Heart right ventricle (tissue), 16 donors: Measurements from ENCODE around the gene DGKB. TPM values are rescaled to one million over a fixed set of nuclear protein-coding genes. Genes with fewer than 3 reads are reported as not detected.

ENCODE experiments used
- ATAC-seq, 8 donors: fragments of 200-7000 bp; cut with Tn5 transposase; one replicate each; pipeline ENCODE4 v1.9.1; 2020; ENCODE audit warnings: mild to moderate bottlenecking in 8 of 8, moderate library complexity in 8 of 8, moderate number of reproducible peaks in 1 of 8
- DNase-seq, 2 donors: peaks; one replicate each; pipeline ENCODE4 v3.0.0-alpha.2; 2020
- H3K27ac ChIP-seq, 10 donors: fragments of 200-600 bp; sonication (generic) in 2 of 10; one replicate each; pipeline versions ENCODE4 v1.5.0 to v1.8.0; 2020 to 2022; ENCODE audit warnings: mild to moderate bottlenecking in 3 of 10
- H3K27me3 ChIP-seq, 7 donors: fragments of 200-600 bp; one replicate each; pipeline ENCODE4 v1.8.0; 2021 to 2022; ENCODE audit warnings: mild to moderate bottlenecking in 2 of 7
- H3K36me3 ChIP-seq, 9 donors: fragments of 200-600 bp; sonication (generic) in 1 of 9; one replicate each; pipeline versions ENCODE4 v1.5.0 to v1.8.0; 2020 to 2022; ENCODE audit warnings: mild to moderate bottlenecking in 2 of 9
- H3K4me1 ChIP-seq, 9 donors: fragments of 200-600 bp; sonication (generic) in 1 of 9; one replicate each; pipeline versions ENCODE4 v1.5.0 to v1.8.0; 2020 to 2022; ENCODE audit warnings: mild to moderate bottlenecking in 4 of 9
- H3K4me3 ChIP-seq, 10 donors: fragments of 200-600 bp; sonication (generic) in 2 of 10; one replicate each; pipeline versions ENCODE4 v1.5.0 to v1.8.0; 2020 to 2022; ENCODE audit warnings: mild to moderate bottlenecking in 7 of 10, moderate library complexity in 2 of 10
- H3K9me3 ChIP-seq, 11 donors: fragments of 200-600 bp in 10 of 11; sonication (generic) in 2 of 11; one replicate each; pipeline versions ENCODE4 v1.5.0 to v1.8.0; 2013 to 2022; ENCODE audit warnings: mild to moderate bottlenecking in 2 of 11, control low read depth in 1 of 11, moderate library complexity in 1 of 11
- WGBS, 2 donors: extraction: QIAGEN DNeasy Blood & Tissue Kit; methylation state at CpG; one replicate each; pipeline ENCODE4 v1.1.7; 2013; ENCODE audit warnings: inconsistent platforms in 1 of 2; 5-methylcytosine and 5-hydroxymethylcytosine counted together
- intact Hi-C, 10 donors: fragments of 100-400 bp; cut with DNase I; formaldehyde crosslinking; loops; one replicate each; pipeline versions ENCODE4 v1.11.1 to v1.14.2; 2022
- polyA plus RNA-seq, 2 donors: library from polyadenylated mRNA; stranded (reverse); fragments of 200-250 nt; gene quantifications; one replicate each; pipeline ENCODE4 v1.2.3, GENCODE V29; 2013
- total RNA-seq, 10 donors: library from RNA; stranded (reverse); fragmentation: NEBNext Ultra II Directional in 3 of 10; extraction: Animal tissue kit (Norgen Biotek cat#: 25700) in 3 of 10; gene quantifications; one replicate each; pipeline versions ENCODE4 v1.2.1 to v1.2.4, GENCODE V29; 2021 to 2023
- TF ChIP-seq, protein P1 (sequence below), 9 donors: fragments of 200-600 bp; sonication (generic) in 2 of 9; IDR thresholded peaks; one replicate each; pipeline versions ENCODE4 v1.5.0 to v1.8.0; 2021 to 2022; ENCODE audit warnings: antibody characterized with exemption in 9 of 9, mild to moderate bottlenecking in 5 of 9, moderate library complexity in 1 of 9
- donor health status: Arrhythmogenic right ventricular cardiomyopathy.
- donor health status: ischemic (EF 13 %, LVEDD 7.1; RV severe dilation, severe dysfunction).
- donor health status: healthy with polysubstance abuse.
- donor health status: DM: no; HTN: yes; CAD: no.
- donor health status: DM: no; HTN: no; CAD: no.
- donor health status: ischemic (EF 25% LVEDD 6.9; RV normal size, moderate dysfunction).
- donor health status: ischemic (EF 25% LVEDD 5.7; RV mildly dilated, moderate dysfunction).
- donor health status: healthy.
- donor health status: DM: yes; HTN: yes; CAD: no.
- donor health status: Ischemic cardiomyopathy.
- donor health status: ischemic (EF 35%, LVEDD 5.7; RV mildly dilated, moderate dysfunction).
- donor health status: nonischemic (EF 11% LVEDD 7.7; RV severe dilation, severe dysfunction).
- donor health status: DM: yes; HTN: yes; CAD: no.
- donor health status: PGD.
- donor health status: ischemic (EF 29% LVEDD 5.4; RV normal size, mild dysfunction).
- donor health status: nonischemic (EF 23%, LVEDD 6.1; RV moderate dilation, normal function).

The DGKB gene
- total and polyA plus RNA-seq, 12 donors, result under 0.01 to 1.2 (median 0.77) TPM

DNA sequence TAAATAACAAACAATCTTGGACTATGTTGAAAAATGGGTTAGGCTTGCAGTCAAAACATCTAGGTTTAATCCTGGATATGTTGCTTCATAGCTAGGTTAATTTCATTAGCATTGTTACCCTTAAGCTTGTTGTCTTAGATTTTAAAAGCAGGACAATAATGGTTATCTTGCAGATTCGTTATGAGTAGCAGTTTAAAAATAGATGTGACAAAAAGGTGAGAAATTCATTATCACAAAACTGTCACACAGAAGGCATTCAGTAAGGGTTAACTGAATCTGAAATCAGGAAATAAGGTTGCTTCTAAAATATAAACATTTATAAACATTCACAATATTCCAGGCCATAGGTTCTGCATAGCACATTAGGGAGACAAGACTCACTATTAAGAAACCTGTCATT, 483.9 kb downstream of the DGKB start:
- H3K27me3 ChIP-seq, result no peaks in the 10 kb centered on the region
- DNase-seq (no peak), ATAC-seq (no peak)
- peaks cover 0 to 17% (median 3%) of the 10 kb centered on the region in 9 donors for H3K4me1 ChIP-seq
- 7 to 33% methylated on average over 1 of the region's 1 CpG for WGBS, 2 donors
- peaks cover 0 to 9% (median 0%) of the 10 kb centered on the region in 11 donors for H3K9me3 ChIP-seq
- no peaks in the 10 kb centered on the region for H3K36me3 ChIP-seq
- TF ChIP-seq, protein P1, sequence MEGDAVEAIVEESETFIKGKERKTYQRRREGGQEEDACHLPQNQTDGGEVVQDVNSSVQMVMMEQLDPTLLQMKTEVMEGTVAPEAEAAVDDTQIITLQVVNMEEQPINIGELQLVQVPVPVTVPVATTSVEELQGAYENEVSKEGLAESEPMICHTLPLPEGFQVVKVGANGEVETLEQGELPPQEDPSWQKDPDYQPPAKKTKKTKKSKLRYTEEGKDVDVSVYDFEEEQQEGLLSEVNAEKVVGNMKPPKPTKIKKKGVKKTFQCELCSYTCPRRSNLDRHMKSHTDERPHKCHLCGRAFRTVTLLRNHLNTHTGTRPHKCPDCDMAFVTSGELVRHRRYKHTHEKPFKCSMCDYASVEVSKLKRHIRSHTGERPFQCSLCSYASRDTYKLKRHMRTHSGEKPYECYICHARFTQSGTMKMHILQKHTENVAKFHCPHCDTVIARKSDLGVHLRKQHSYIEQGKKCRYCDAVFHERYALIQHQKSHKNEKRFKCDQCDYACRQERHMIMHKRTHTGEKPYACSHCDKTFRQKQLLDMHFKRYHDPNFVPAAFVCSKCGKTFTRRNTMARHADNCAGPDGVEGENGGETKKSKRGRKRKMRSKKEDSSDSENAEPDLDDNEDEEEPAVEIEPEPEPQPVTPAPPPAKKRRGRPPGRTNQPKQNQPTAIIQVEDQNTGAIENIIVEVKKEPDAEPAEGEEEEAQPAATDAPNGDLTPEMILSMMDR (IDR thresholded peaks at IDR 0.05), result no peak
- H3K4me3 ChIP-seq, result no peak overlapping the region
- intact Hi-C loops, result no loop called here
- peak overlapping the region in 6 of 10 donors; percentile 21 to 49 (median 33) for H3K27ac ChIP-seq

DNA sequence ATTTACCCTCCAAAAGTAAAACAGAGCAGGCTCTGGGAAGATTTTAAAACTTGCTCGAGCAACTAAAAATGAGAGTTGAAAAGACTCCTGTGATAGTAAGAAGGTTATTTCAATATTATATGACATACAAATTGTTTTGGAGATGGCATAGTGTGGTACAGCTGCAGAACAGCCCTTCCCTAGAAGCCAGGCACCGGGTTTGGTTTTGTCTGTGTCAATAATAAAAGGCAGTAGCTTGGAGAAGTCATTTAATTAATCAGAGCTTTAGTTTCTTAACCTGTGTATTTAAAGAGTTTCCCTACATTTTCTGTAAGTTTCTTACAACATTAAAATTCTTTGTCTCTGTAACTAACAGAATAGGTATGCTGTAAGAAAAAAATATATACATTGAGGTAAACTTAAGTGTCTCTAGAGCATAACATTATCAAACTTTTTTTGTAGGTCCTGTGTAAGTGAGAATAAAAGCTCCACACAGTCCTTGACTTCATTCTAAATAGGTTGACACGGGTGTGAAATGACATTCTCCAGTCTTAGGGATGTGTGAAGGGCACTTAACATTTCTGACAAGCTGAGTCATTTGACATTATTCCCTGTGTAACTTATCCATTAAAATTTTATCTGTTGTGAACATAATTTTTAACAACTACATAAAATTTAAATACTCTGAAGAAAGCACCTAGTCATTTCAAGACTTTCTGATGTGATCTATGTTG, 488.1 kb downstream of the DGKB start:
- H3K36me3 ChIP-seq, result no peaks in the 10 kb centered on the region
- peaks cover 0 to 9% (median 0%) of the 10 kb centered on the region in 11 donors for H3K9me3 ChIP-seq
- H3K4me1 ChIP-seq, result peaks cover 0 to 14% (median 3%) of the 10 kb centered on the region in 9 donors
- H3K27ac ChIP-seq, result peak overlapping the region in 9 of 10 donors; percentile 14 to 84 (median 77)
- WGBS, 2 donors, result 25 to 39% methylated on average over 3 of the region's 3 CpGs
- H3K27me3 ChIP-seq, result no peaks in the 10 kb centered on the region
- DNase-seq (peak in 1 of 2 donors; percentile 59), ATAC-seq (peak; percentile 63 to 98 (median 94))
- TF ChIP-seq, protein P1 (IDR thresholded peaks at IDR 0.05), result no peak
- no peak overlapping the region for H3K4me3 ChIP-seq
- intact Hi-C loops, result no loop called here

DNA sequence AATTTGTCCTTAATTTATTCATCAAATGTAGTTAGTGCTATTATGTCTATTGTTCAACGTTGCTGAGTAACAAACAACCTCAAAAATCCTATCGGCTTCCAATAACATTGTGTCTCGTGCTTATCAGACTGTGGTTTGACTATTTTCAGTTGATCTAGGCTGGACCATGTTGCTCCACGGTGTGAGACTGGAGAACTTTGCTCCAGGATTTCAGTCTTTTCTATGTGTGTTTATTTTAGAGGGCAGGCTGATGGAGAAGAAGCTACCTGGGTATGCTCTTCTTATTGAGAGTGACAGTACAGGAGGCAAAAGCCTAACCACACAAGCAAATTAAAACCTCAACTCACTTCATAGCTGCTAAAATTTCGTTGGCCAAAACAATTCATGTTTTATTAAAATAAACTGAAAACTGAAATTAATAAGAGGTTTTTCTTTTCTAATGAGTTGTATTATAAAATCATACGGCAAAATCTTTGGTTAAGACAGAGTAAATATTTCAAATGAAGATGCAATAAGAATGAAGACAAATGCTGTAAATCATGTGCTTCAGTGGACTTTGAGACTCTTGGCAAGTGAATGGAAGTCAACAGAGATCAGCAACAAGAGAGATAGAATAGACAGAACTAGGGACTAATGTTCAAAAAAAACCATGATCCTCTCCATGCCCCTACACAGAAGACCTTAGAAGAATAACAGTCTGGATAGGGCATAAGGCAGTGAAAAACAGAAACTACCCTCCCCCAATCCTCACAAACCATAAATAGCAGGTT, 495.1 kb downstream of the DGKB start:
- no peaks in the 10 kb centered on the region for H3K9me3 ChIP-seq
- TF ChIP-seq, protein P1 (IDR thresholded peaks at IDR 0.05), result no peak
- ATAC-seq (no peak), DNase-seq (no peak)
- no peaks in the 10 kb centered on the region for H3K27me3 ChIP-seq
- no peak overlapping the region for H3K27ac ChIP-seq
- intact Hi-C loops, result no loop called here
- H3K36me3 ChIP-seq, result no peaks in the 10 kb centered on the region
- H3K4me3 ChIP-seq, result no peak overlapping the region
- 66 to 72% methylated on average over 6 of the region's 6 CpGs for WGBS, 2 donors
- H3K4me1 ChIP-seq, result no peaks in the 10 kb centered on the region

DNA sequence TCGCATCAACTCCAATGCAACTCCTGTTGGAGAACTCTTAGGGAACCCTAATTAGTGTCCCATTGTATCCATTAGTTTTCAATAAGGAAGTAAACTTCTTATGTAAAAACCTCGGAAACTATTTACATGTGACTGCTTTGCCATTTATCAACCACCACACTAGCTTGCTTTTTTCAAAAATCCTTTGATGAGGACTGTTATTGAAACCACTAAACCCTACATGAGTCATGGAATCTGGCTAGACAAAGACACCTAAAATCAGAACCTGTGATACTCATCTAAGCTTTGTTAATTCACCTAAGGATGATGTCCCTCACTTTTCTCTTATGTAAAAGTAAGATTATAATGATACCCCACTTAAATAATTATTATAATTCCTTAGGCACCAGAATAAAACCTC, 499.0 kb downstream of the DGKB start:
- no peak overlapping the region for H3K4me3 ChIP-seq
- H3K9me3 ChIP-seq, result no peaks in the 10 kb centered on the region
- intact Hi-C loops, result no loop called here
- TF ChIP-seq, protein P1 (IDR thresholded peaks at IDR 0.05), result no peak
- no peak overlapping the region for H3K27ac ChIP-seq
- H3K36me3 ChIP-seq, result no peaks in the 10 kb centered on the region
- H3K27me3 ChIP-seq, result no peaks in the 10 kb centered on the region
- H3K4me1 ChIP-seq, result peaks cover 0 to 4% (median 0%) of the 10 kb centered on the region in 9 donors
- ATAC-seq, result no peak
- no peak for DNase-seq
- WGBS, 2 donors, result 85 to 93% methylated on average over 2 of the region's 2 CpGs
